Esophagus (tissue), 2 donors: Measurements from ENCODE around the gene POLR3A. TPM values are rescaled to one million over a fixed set of nuclear protein-coding genes. Genes with fewer than 3 reads are reported as not detected.
"Not testable (repeated sequence)": the region's sequence is repeated elsewhere in the genome, so short reads cannot be mapped to it uniquely, and the experiment has no call there.

Source experiments
- H3K27ac ChIP-seq, 2 donors: one replicate each; pipeline ENCODE4 v1.5.1; 2013; ENCODE audit warnings: low read depth in 2 of 2, mild to moderate bottlenecking in 2 of 2, inconsistent platforms in 1 of 2, low read length in 1 of 2, moderate library complexity in 1 of 2
- H3K27me3 ChIP-seq, 2 donors: one replicate each; pipeline ENCODE4 v1.6.1; 2013; ENCODE audit warnings: low read length in 2 of 2, control low read depth in 1 of 2, mild to moderate bottlenecking in 1 of 2; ENCODE audit not compliant: insufficient read depth in 2 of 2, control insufficient read depth in 1 of 2
- H3K36me3 ChIP-seq, 2 donors: one replicate each; pipeline ENCODE4 v1.6.1; 2013; ENCODE audit warnings: low read length in 1 of 2; ENCODE audit not compliant: control insufficient read depth in 2 of 2, insufficient read depth in 2 of 2
- H3K4me1 ChIP-seq, 2 donors: one replicate each; pipeline ENCODE4 v1.6.1; 2013; ENCODE audit warnings: low read length in 1 of 2; ENCODE audit not compliant: control insufficient read depth in 2 of 2, insufficient read depth in 2 of 2
- H3K4me3 ChIP-seq, 2 donors: one replicate each; pipeline ENCODE4 v1.5.1; 2013; ENCODE audit warnings: low read length in 2 of 2, mild to moderate bottlenecking in 2 of 2, low read depth in 1 of 2, moderate library complexity in 1 of 2
- H3K9me3 ChIP-seq, 2 donors: one replicate each; pipeline ENCODE4 v1.6.1; 2013; ENCODE audit warnings: mild to moderate bottlenecking in 2 of 2, low read depth in 1 of 2, low read length in 1 of 2, moderate library complexity in 1 of 2; ENCODE audit not compliant: control insufficient read depth in 2 of 2, insufficient read depth in 1 of 2
- WGBS, 2 donors: extraction: QIAGEN DNeasy Blood & Tissue Kit; methylation state at CpG; one replicate each; pipeline ENCODE4 v1.1.7; 2013; 5-methylcytosine and 5-hydroxymethylcytosine counted together
- polyA plus RNA-seq, 2 donors: library from polyadenylated mRNA; stranded (reverse); fragments of 200-250 nt; gene quantifications; one replicate each; pipeline ENCODE4 v1.2.3, GENCODE V29; 2013
- donor health status: healthy with polysubstance abuse.
- donor health status: Bipolar disorder and iron deficiency.

Gene POLR3A
- polyA plus RNA-seq = 1 to 10 TPM; 3.4 to 3.6 TPM

DNA sequence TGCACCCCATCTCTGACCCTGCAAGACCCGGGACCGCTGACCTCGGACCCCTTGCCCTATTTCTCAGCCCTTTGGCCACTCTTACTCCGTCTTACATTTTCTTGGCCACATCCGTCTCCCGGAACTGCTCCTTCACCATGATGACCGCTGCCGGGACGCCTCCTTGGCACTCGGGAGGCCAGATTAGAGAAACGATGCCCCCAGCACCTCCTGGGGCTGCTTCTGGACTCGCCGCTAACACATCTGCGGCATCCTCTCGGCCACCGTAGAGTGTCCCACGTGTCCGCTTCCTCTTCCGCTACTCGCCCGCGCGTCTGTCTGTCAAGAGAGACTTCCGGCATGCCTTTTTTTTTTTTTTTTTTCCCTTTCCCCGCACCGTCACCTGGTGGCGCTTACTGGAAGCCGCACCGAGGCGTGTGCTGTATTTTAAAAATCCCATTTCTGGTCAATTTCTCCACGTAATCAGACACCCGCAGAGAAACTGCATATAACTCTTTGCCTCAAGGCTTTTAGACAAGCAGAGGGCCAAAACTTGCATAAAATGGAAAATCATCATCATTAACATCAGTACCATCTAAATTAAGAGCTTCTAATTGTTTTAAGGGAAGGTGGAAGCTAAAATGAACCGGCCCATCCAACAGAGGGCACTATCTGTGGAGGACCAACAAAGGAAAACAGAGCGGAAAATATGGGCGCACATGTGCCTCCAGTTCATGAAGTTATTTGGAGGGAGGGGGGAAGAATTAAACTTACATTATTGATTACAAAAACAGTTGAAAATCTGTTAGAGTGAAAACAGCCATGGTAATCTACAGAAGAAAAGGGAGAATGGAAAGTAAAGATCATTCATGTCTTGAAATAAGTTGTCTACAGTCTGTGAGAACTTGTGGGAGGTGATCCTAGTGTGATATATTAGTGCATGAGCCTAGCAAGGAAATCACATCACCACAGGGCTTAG lies at the start of gene POLR3A:
Gene POLR3A (minus strand): TSS at position 247 of the 958 bp plus-strand sequence. CDS start 108 bp downstream, at position 139.
- WGBS, 2 donors = 0% methylated on average over 32 to 35 of the region's 35 CpGs
- peak within 1 kb of the TSS; percentile 74 to 77 for H3K27ac ChIP-seq

DNA sequence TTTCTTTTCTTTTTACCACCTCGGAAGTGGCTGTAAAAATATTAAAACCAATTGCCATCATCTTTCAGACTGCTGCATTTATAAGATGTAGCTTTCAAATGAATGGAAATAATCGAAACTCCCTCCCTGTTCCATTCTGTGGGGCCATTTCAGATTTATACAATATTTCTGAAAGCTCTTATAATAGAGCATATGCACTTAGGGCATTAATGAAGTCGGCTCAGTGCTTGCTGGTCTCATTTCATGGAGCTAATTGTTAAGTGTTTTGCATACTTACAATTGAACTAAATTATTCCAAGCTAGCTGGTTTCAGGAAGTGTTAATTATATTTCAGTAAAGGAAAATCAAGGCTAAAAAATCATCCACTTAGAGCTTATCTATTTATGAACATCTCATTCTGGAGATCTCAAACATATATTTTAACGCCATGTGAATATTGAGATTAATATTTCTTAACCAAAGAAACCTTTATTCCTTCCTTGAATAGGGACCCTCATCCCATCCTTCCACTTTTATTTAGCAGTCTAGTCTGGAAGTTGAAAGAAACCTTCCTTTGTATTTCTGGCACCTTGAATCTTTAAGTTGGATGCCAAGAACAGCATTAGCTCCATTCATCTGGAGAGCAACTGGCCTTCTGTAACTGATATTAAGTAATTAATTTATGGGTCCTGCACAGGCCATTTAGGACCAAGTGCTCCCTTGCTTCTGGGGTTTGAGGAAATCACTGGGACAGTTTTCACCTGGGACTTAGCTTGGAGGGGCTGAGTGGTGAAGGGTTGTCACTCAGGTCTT lies 49.4 kb upstream of the POLR3A start:
- Histone ChIP-seq H3K4me1 (no peaks in the 10 kb centered on the region), H3K36me3 (no peaks in the 10 kb centered on the region), H3K9me3 (no peaks in the 10 kb centered on the region), H3K27ac (no peak overlapping the region), H3K4me3 (no peak overlapping the region), H3K27me3 (no peaks in the 10 kb centered on the region)
- 80 to 87% methylated on average over 4 of the region's 4 CpGs for WGBS, 2 donors

More for the DNA sequence above, at the start of gene POLR3A:
- Histone ChIP-seq H3K4me3 (peak within 1 kb of the TSS; percentile 96 to 99), H3K27me3 (no peaks in the 10 kb centered on the region), H3K36me3 (peaks cover 4 to 6% of the 10 kb centered on the region in 2 donors), H3K9me3 (no peaks in the 10 kb centered on the region), H3K4me1 (peaks cover 2 to 3% of the 10 kb centered on the region in 2 donors)

DNA sequence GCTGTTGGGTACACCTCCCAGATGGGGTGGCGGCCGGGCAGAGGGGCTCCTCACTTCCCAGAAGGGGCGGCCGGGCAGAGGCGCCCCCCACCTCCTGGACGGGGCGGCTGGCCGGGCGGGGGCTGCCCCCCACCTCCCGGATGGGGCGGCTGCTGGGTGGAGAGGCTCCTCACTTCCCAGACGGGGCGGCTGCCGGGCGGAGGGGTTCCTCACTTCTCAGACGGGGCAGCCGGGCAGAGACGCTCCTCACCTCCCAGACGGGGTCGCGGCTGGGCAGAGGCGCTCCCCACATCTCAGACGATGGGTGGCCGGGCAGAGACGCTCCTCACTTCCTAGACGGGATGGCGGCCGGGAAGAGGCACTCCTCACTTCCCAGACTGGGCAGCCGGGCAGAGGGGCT lies 46.5 kb upstream of the POLR3A start:
- H3K4me1 ChIP-seq, H3K9me3 ChIP-seq, H3K27me3 ChIP-seq, H3K4me3 ChIP-seq, H3K27ac ChIP-seq, H3K36me3 ChIP-seq: not testable (repeated sequence)
- 95 to 96% methylated on average over 13 to 28 of the region's 29 CpGs for WGBS, 2 donors

DNA sequence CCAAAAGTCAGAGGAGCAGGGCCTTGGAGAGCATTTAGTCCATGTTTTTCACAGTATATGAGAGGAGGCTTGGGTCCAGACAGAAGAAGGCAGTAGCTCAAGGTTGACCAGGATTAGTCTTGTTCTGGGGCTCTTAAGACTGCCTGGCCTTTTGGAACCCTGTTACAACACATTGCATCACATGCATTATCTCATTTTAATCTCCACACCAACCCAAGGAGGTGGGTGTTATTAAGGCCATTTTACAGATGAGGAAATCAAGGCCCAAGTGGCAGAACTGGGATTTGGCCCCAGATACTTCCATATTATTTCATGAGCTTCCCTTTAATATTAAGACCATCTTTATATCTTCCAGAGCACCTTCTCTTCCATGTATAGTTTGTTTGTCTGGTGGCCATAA lies 43.2 kb upstream of the POLR3A start:
- no peaks in the 10 kb centered on the region for H3K4me1 ChIP-seq
- no peak overlapping the region for H3K27ac ChIP-seq
- no peak overlapping the region for H3K4me3 ChIP-seq
- no peaks in the 10 kb centered on the region for H3K27me3 ChIP-seq
- H3K36me3 ChIP-seq = no peaks in the 10 kb centered on the region
- H3K9me3 ChIP-seq = peaks cover 0 to 2% of the 10 kb centered on the region in 2 donors

DNA sequence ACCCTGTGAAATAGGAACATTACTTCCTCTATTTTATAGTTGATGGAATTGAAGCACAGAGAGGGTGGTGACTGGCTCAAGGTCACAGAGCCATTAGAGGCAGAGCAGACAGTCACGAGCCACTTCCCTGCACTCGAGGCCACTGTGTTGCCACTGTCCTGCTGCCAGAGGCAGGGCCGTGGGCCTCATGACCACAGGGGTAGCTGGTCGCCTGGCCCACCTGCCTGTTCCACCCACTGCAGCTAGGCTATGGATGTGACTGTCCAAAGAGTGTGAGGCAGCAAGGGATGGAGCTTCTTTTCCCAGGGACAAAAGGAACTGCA lies 42.5 kb upstream of the POLR3A start:
- Histone ChIP-seq H3K27me3 (no peaks in the 10 kb centered on the region), H3K4me3 (no peak overlapping the region), H3K9me3 (peaks cover 0 to 2% of the 10 kb centered on the region in 2 donors), H3K27ac (no peak overlapping the region), H3K4me1 (no peaks in the 10 kb centered on the region), H3K36me3 (no peaks in the 10 kb centered on the region)
- WGBS, 2 donors = 85 to 89% methylated on average over 4 of the region's 4 CpGs

DNA sequence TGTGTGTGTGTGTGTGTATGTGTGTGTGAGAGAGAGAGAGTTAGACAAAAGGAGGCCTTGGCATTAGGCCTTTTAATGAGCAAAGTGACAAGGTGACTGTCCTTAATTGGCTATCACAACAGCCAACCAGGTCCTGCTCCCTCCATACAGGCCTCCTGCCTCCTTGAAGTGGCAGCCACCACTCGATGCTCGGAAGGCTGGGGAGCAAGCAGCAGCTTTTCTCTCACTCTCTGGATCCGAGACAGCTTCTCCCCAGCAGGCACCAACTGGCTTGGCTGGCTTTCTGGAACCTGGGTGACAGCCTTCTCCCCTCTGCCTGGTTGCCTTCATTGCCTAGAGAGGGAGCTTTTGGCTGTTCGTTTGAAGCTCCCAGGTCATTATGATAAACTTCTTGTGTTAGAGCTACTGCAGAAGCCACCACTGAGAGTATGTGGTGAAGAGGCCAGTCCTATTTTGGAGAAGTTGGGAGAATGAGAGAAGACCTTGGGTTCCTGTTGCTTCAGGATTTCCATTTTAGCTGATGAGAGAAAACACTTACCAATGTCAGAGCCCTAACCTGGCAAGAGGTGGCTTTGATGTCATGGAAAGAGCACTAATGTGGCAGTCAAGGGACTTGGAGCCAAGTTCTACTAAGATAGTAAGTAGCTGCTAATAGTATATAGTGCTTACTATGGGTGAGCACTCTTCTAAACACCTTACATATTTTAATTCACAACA lies 42.0 kb upstream of the POLR3A start:
- WGBS, 2 donors = 76 to 78% methylated on average over 4 of the region's 4 CpGs
- no peak overlapping the region for H3K4me3 ChIP-seq
- peaks cover 0 to 2% of the 10 kb centered on the region in 2 donors for H3K9me3 ChIP-seq
- no peaks in the 10 kb centered on the region for H3K4me1 ChIP-seq
- no peaks in the 10 kb centered on the region for H3K27me3 ChIP-seq
- H3K27ac ChIP-seq = no peak overlapping the region
- H3K36me3 ChIP-seq = no peaks in the 10 kb centered on the region

DNA sequence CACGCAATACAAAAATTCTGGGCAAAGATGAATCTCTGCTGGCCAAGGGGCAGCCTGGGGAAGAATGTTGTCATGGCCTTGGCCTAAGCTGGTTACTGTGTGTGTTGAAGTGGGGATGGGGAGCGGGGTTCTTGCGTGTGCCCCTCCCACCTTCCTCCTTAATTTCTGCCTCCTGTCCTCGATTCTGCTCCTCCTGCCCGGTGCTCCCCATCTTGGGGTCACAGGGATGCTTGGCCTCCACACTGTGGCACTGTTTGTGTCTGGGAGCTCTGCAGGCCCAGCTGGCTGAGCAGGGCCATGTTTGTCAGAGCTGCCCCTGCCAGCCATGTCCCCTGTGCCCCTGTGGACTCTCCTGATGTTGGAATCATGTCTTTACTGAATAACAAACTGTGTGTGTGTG lies 41.4 kb upstream of the POLR3A start:
- Histone ChIP-seq H3K9me3 (peaks cover 0 to 2% of the 10 kb centered on the region in 2 donors), H3K4me3 (no peak overlapping the region), H3K36me3 (no peaks in the 10 kb centered on the region), H3K27me3 (no peaks in the 10 kb centered on the region), H3K4me1 (no peaks in the 10 kb centered on the region), H3K27ac (no peak overlapping the region)
- 71 to 93% methylated on average over 3 to 5 of the region's 5 CpGs for WGBS, 2 donors

DNA sequence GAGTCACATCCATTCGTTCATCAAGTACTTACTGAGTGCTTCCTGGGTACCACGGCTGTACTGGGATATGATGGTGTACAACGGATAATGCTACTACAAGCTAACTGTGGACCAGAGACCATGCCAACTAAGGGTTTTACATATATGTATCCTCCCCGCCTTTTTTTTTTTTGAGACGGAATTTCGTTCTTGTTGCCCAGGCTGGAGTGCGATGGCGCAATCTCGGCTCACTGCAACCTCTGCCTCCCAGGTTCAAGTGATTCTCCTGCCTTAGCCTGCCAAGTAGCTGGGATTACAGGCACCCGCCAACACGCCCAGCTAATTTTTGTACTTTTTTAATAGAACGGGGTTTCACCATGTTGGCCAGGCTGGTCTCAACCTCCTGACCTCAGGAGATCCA lies 40.7 kb upstream of the POLR3A start:
- H3K4me3 ChIP-seq, H3K9me3 ChIP-seq, H3K27me3 ChIP-seq, H3K36me3 ChIP-seq, H3K4me1 ChIP-seq, H3K27ac ChIP-seq: not testable (repeated sequence)
- WGBS, 2 donors = 85 to 89% methylated on average over 12 of the region's 12 CpGs

DNA sequence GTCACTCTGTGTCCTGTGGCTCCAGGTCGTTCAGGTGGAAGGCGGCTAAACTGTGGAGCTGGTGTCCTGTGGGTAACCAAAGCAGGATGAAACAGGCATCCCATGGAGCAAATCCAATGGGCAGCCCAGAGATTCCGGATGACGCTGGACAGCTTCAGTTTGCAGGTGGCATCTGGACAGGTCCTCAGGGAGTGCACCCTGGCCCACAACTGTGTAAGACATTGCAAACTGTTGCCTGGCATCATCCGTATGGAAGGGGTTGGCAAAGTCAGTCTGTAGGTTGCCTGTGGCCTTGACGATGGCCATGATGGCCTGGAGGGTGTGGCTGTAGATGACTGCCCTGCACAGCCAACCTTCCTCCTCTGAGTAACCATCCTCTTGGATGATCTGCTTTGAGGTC lies 39.8 kb upstream of the POLR3A start:
- Histone ChIP-seq H3K27ac (no peak overlapping the region), H3K4me3 (no peak overlapping the region), H3K27me3 (no peaks in the 10 kb centered on the region), H3K4me1 (no peaks in the 10 kb centered on the region), H3K9me3 (peaks cover 0 to 2% of the 10 kb centered on the region in 2 donors), H3K36me3 (no peaks in the 10 kb centered on the region)
- 89 to 94% methylated on average over 6 of the region's 6 CpGs for WGBS, 2 donors
